Measurements from ENCODE around the gene RNF212B.
"Not testable (repeated sequence)": the region's sequence is repeated elsewhere in the genome, so short reads cannot be mapped to it uniquely, and the experiment has no call there.

RNF212B gene, protein sequence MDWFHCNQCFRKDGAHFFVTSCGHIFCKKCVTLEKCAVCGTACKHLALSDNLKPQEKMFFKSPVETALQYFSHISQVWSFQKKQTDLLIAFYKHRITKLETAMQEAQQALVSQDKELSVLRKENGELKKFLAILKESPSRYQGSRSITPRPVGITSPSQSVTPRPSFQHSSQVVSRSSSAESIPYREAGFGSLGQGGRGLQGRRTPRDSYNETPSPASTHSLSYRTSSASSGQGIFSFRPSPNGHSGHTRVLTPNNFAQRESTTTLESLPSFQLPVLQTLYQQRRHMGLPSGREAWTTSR

DNA sequence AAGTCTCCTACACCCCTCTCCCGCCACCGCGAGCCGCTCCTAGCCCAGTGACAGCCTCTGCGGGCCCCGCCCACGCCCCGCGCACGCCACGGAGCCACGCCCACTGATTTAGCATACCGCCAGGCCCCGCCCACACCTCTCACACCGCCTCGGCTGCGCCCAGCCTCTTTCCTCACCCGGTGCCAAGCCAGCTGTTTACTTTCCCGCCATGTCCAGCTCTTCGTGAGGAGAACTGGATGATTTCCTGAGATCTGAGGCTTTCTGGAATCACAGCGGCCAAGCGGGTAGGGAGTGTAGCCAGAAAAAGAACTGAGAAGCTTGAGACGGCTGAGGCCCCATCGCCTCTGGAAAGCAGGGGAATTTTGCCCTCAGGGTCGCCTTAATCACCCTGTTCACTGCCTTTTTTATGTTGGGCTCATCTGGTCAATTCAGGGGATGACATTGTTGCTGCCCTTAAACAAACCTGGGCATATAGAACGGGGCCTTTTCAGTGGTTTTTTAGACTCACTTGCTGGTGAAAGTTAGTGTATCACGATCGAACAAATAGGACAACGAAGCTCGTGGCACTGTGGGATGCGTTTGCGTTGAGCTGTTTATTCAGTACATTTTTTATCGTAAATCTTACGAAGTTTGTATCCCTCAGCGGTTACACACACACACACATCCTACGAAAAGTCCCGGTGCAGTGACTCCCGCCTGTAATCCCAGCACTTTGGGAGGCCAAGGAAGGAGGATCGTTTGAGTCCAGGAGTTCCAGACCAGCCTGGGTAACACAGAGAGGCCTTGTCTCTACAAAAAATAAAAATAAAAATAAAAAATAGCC lies at the start of gene RNF212B:
Gene RNF212B, plus strand, starts transcription at position 165 of the 823 bp plus-strand sequence. CDS start 2,410 bp downstream, outside the sequence.
- DNase-seq (ENCODE audit: low read depth in 2 of 2), result peak; percentile 44 to 80

DNA sequence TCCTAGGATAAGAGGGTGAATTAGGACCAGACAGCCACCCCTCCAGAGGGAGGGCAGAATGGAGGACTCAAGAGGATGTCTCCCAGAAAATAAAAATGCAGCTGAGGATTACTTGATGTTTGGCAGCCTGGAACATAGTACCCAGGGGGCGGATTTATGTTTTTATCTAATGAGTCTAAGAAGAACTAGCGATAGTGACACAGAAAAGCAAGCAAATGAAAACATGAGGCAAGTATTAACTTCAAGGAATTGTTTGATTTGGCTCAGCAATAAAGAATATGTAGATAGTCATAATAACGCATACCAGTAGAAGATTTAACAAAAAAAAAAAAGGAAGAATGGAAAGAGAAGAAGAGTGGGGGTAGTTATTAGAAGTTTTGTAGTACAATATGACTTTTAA lies 44.3 kb upstream of the RNF212B start:
- no peak for DNase-seq (ENCODE audit: low read depth in 2 of 2)

DNA sequence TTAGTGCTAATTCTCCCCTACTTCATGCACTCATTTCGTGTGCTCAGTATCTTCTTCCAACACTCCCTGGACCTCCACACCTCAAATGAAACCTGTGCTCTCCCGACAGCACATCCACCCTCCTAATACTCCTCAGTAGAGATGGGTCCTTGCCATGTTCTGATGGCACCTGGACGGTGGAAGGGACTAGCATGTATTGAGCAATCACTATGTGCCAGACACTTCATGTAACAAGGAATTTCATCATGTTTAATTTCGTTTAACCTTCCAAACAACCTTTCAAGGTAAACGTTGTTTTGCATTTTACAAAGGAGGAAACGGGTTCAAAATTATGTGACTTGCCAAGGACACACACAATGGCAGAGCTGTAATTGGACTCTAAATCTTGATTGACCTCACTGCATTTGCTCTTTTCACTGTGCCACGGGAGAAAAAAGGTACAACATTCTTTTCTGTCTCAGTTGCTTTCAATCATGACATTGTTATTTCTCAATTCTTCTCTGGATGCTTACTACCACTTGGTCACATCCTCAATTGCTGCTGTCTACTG lies 42.1 kb upstream of the RNF212B start:
- DNase-seq (ENCODE audit: low read depth in 2 of 2), result no peak

DNA sequence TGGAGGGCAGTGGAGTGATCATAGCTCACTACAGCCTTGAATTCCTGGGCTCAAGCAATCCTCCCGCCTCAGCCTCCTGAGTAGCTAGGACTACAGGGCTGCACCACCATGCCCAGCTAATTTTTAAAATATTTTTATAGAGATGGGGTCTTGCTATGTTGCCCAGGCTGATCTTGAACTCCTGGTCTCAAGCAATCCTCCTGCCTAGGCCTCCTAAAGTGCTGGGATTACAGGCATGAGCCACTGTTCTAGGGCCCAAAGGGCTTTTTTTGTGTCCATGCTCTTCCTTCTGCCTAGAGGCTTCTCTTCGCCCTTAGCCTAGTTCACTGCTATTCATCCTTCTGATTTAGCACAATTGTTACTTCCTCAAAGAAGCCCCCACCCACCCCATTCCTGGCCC lies 41.2 kb upstream of the RNF212B start:
- not testable (repeated sequence) for DNase-seq (ENCODE audit: low read depth in 2 of 2)

DNA sequence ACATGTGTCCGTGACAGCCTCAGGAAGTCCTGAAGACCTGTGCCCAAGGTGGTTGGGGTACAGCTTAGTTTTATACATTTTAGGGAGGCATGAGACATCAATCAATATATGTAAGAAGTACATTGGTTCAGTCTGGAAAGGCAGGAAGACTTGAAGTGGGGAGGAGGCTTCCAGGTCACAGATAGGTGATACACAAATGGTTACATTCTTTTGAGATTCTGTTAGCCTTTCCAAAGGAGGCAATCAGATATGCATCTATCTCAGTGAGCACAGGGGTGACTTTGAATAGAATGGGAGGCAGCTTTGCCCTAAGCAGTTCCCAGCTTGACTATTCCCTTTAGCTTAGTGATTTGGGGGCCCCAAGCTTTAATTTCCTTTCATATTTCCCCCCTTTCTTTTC lies 38.6 kb upstream of the RNF212B start:
- DNase-seq (ENCODE audit: low read depth in 2 of 2), result not testable (repeated sequence)

DNA sequence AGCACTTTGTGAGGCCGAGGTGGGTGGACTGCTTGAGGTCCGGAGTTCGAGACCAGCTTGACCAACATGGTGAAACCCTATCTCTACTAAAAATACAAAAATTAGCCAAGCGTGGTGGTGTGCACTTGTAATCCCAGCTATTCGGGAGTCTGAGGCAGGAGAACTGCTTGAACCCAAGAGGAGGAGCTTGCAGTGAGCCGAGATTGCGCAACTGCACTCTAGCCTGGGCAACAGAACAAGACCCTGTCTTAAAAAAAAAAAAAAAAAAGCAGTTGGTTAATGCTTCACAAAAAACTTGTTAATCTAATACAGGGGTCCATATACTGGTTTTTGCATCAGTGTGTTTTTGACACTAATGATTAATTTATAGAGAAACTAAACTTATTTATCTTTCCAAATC lies 35.7 kb upstream of the RNF212B start:
- no peak for DNase-seq (ENCODE audit: low read depth in 2 of 2)

DNA sequence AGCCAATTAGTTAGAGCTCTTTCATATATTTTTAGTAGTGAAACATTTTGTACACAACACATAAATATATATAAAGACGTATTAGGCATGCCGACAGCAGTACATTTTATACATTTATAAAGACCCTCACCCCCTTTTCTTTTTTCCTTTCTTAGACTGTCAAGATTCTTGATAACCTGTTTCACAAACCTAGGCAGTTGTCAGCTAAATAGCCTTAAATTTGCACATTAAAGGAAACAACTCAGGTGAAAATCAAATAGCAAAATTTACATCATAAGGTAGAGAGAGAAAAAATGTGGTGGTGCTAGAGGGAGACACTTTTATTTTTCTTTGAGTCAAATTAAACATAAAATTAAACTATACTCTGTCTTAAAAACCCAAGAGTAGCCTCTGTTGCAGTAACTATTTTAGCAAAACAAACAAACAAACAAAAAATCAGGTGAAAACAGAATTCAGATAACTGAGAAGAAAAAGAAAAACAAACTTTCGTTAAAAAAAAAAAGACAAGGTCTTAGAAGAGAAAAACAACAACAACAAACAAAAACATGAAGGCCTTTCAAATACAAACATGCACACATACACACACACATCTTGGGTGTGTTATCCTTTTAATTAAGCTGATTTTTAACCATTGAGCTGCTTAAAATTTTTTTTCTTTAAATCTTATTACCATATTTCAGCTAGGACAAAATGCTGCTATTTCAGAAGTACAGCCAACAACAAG lies 31.2 kb upstream of the RNF212B start:
- no peak for DNase-seq (ENCODE audit: low read depth in 2 of 2)

DNA sequence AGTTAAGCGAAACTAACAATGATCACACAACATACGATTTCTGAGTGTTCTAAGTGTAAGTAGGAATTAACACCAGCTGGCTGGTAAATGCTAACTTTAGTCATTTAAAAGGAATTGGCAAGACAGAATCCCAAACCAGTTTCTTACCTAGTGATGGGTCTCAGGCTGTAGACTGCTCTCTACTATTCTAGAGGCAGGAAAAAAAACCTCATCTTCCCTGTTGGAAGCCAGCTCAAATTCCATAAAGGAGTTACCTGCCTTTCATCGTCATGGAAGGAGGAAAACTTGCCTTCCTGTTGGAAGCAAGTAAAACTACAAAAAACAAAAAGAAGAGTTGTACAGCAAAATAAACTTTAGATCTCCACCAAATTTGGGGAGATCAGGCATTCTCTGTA lies 30.6 kb upstream of the RNF212B start:
- no peak for DNase-seq (ENCODE audit: low read depth in 2 of 2)

DNA sequence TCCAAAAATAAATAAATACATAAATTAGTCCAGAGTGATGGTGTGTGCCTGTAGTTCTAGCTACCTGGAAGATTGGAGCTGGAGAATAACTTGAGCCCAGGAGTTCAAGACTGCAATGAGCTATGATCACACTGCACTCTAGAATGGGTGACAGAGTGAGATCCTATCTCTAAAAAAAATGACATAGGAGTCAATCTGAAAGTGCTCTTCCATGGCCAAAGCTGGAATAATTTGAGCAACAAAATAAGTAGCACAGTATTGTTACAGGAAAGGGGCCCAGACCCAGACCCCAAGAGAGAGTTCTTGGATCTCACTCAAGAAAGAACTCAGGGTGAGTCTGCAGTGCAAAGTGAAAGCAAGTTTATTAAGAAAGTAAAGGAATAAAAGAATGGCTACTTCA lies 29.4 kb upstream of the RNF212B start:
- DNase-seq (ENCODE audit: low read depth in 2 of 2), result no peak

DNA sequence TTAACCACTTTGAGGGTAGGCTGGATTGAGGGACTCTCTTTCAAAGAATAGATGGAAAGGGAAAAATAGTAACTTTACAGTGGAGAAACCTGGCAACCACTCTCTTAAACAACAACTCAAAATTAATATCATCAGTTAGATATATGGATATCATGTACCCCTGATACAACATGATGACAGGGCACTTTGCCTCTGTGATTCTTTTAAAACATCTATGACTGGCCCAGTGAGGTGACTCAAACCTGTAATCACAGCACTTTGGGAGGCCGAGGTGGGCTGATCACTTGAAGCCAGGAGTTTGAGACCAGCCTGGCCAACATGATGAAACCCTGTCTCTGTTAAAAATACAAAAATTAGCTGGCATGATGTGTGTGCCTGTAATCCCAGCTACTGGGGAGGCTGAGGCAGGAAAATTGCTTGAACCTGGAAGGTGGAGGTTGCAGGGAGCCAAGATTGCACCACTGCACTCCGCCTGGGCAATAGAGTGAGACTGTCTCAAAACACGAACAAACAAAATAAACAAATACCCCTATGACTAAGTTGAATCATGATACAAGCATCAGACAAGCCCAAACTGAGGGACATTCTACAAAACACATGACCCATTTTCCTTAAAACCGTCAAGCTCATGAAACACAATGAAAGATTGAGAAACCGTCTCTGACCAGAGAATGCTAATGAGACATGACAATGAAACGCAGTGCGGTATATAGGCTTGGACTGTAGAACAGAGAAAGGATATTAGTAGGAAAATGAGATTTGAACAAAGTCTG lies 27.9 kb upstream of the RNF212B start:
- no peak for DNase-seq (ENCODE audit: low read depth in 2 of 2)

DNA sequence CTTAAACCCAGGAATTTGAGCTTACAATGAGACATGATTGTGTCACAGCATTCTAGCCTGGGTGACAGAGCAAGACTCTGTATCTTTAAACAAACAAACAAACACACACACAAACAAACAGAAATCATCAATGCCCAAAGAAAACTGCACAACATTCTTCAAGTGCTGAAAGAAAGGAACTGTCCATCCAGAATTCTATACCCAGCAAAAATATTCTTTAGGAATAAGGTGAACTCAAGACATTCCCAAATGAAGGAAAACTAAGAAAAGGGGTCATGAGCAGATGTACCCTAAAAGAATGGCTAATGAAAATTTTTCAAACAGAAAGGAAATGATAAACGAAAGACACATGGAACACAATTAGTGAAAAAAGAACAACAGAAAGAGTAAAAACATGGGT lies 22.3 kb upstream of the RNF212B start:
- DNase-seq (ENCODE audit: low read depth in 2 of 2), result no peak

DNA sequence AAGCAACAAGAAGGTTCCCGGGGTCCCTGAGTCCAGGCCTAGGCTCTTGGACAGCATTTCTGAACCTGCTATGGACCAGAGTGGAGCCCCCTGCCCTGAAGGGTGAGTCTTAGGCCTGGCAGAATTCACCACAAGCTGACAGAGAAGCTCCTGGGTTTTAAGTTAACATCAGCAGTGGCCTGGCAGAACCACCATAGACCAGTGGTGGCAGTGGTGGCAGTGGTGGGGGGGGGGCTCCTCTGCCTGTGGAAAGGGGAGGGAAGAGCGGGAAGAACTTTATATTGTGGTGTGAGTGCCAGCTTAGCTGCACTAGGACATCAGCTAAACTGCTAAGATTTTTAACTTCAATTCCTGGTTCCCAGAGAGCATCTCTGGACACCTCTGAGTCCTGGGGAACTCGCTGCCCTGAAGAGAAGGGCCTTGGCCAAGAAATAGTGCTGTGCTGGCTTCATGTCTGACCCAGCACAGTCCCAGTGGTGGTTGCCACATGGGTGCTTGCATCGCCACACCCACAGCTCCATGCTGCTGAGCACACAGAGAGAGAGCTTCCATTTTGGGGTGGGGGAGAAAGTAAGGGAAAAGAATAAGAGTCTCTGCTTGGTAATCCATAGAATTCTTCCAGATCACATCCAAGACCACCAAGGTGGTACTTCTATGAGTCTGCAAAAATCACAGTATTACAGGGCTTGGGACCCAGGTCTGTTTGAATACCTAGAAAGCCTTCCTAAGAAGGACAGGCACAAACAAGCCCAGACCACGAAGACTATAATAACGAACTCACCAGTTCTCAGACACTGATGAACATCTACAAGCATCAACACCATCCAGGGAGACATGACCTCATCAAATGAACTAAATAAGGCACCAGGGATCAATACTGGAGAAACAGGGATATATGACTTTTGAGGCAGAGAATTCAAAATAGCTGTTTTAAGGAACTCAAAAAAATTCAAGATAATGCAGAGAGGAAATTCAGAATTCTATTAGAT lies 20.4 kb upstream of the RNF212B start:
- no peak for DNase-seq (ENCODE audit: low read depth in 2 of 2)

DNA sequence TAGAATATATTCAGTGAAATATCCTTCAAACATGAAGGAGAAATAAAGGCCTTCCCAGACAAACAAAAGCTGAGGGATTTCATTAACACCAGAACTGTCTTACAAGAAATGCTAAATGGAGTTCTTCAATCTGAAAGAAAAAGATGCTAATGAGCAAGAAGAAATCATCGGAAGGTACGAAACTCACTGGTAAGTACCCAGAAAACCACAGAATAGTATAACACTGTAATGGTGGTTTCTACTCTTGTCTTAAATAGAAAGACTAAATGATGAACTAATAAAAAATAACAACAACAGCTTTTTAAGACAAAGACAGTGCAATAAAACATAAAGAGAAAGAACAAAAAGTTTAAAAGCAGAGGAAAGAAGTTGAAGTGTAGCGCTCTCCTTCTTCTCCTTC lies 18.7 kb upstream of the RNF212B start:
- DNase-seq (ENCODE audit: low read depth in 2 of 2), result no peak

DNA sequence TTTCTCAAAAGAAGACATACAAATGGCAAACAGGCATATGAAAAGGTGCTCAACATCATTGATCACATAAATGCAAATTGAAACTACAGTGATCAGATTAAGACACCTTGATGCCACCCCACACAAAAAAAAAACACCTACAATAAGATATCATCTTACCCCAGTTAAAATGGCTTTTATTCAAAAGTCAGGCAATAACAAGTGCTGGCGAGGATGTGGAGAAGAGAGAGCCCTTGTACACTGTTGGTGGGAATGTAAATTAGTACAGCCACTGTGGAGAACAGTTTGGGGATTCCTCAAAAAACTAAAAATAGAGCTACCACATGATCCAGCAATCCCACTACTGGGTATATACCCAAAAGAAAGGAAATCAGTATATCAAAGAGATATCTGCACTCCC lies 12.8 kb upstream of the RNF212B start:
- not testable (repeated sequence) for DNase-seq (ENCODE audit: low read depth in 2 of 2)

DNA sequence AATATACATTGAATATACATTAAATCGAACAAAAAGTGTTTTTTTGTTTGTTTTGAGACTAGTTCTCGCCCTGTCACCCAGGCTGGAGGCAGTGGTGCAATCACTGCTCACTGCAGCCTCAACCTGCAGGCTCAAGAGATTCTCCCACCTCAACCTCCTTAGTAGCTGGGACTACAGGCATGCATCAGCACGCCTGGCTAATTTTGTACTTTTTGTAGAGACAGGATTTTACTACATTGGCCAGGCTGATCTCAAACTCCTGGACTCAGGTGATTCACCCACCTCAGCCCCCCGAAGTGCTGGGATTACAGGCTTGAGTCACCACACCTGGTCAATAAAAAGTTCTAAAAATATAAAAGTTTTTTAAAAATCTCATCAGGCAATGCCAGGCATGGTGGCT lies 10.2 kb upstream of the RNF212B start:
- no peak for DNase-seq (ENCODE audit: low read depth in 2 of 2)

DNA sequence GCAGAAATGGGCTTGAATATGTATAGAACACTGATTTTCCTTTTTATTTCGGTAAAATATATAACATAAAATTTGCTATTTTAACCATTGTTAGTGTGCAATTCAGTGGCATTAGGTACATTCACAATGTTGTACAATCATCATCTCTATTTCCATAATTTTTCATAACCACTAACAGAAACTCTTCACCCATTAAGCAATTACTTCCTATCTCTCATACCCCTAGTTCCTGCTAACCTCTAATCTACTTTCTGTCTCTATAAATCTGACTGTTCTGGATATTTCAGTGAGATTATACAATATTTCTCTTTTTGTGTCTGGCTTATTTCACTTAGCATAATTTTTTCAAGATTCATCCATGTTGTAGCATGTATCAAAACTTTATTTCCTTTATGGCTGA lies 8.9 kb upstream of the RNF212B start:
- DNase-seq (ENCODE audit: low read depth in 2 of 2), result no peak

DNA sequence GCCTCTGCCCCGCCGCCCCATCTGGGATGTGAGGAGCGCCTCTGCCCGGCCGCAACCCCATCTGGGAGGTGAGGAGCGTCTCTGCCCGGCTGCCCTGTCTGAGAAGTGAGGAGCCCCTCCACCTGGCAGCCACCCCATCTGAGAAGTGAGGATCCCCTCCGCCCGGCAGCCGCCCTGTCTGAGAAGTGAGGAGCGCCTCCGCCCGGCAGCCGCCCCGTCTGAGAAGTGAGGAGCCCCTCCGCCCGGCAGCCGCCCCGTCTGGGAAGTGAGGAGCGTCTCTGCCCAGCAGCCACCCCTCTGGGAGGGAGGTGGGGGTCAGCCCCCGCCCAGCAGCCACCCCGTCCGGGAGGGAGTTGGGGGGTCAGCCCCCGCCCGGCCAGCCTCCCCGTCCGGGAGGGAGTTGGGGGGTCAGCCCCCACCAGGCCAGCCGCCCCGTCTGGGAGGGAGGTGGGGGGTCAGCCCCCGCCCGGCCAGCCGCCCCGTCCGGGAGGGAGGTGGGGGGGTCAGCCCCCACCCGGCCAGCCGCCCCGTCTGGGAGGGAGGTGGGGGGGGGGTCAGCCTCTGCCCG lies 5.4 kb upstream of the RNF212B start:
- not testable (repeated sequence) for DNase-seq (ENCODE audit: low read depth in 2 of 2)

DNA sequence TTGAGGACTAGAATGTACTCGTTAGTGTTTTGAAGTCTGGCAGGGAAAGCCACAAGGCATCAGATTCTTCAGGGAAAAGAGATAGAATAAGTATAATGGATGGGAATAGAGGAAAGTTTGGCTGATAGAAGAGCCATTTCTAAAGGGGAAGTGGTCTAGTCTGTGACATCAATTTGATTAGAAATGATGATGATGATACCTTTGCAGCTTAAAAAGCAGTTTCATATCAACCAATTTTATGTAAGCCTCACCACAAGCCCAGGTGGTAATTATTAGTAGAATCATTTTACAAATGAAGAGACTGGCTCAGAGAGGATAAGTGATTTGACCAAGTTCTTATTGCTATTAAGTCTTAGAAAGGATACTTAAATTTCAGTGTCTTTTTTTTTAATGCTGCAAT lies 2.9 kb downstream of the RNF212B start:
- no peak for DNase-seq (ENCODE audit: low read depth in 2 of 2)

DNA sequence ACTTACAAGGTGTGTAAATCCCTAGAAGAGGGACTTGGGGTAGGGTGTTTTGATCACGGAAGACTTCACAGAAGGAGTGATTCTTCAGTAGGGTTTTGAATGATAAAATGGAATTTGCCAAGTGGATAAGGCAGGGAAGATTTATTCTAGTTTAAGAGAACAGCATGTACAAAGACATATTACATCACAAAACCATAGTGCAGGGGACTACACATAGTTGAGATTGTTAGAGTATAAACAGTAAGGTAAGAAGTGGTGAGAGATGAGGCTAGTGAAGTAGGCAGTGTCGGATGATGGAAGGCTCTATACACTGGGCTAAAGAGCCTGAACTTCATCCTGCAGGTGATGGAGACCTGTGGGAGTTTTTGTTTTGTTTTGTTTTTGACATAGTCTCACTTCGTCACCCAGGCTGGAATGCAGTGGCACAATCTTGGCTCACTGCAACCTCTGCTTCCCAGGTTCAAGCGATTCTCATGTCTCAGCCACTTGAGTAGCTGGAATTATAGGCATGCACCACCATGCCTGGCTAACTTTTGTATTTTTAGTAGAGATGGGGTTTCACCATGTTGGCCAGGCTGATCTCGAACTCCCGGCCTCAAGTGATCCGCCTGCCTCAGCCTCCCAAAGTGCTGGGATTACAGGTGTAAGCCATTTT lies 3.5 kb downstream of the RNF212B start:
- DNase-seq (ENCODE audit: low read depth in 2 of 2), result not testable (repeated sequence)
